Sigmoid colon (tissue), 7 donors: Measurements from ENCODE around the gene SH3TC1. TPM values are rescaled to one million over a fixed set of nuclear protein-coding genes. Genes with fewer than 3 reads are reported as not detected.

Experiments
- DNase-seq: peaks from one replicate; pipeline ENCODE4 v3.0.0-alpha.2; 2019
- H3K27ac ChIP-seq, 4 donors: fragments of 200-600 bp; sonication (generic); one replicate each; pipeline ENCODE4 v1.5.1; 2016 to 2019; ENCODE audit warnings: mild to moderate bottlenecking in 1 of 4
- H3K27me3 ChIP-seq, 3 donors: fragments of 200-600 bp; sonication (generic); one replicate each; pipeline ENCODE4 v1.5.1; 2019; ENCODE audit warnings: mild to moderate bottlenecking in 1 of 3
- H3K36me3 ChIP-seq, 4 donors: fragments of 200-600 bp; sonication (generic); one replicate each; pipeline ENCODE4 v1.5.1; 2016 to 2019
- H3K4me1 ChIP-seq, 4 donors: fragments of 200-600 bp; sonication (generic); one replicate each; pipeline ENCODE4 v1.5.1; 2017 to 2019
- H3K4me3 ChIP-seq, 4 donors: fragments of 200-600 bp; sonication (generic); one replicate each; pipeline ENCODE4 v1.5.1; 2017 to 2019; ENCODE audit warnings: mild to moderate bottlenecking in 2 of 4, moderate library complexity in 1 of 4
- H3K9me3 ChIP-seq, 4 donors: fragments of 200-600 bp in 3 of 4; sonication (generic) in 3 of 4; one replicate each; pipeline versions ENCODE4 v1.5.1 to v1.6.1; 2013 to 2019
- EP300 ChIP-seq, 4 donors: sonication (generic); formaldehyde crosslinking; IDR thresholded peaks; one replicate each; pipeline ENCODE4 v1.6.1; 2017; ENCODE audit warnings: antibody characterized with exemption in 4 of 4
- POLR2A ChIP-seq, 2 donors: fragments of 450-650 bp; IDR thresholded peaks; one replicate each; pipeline ENCODE4 v1.6.1; 2016; ENCODE audit warnings: antibody characterized with exemption in 2 of 2, mild to moderate bottlenecking in 2 of 2, moderate library complexity in 2 of 2
- POLR2AphosphoS5 ChIP-seq, 4 donors: sonication (generic); formaldehyde crosslinking; IDR thresholded peaks; one replicate each; pipeline ENCODE4 v1.6.1; 2017; ENCODE audit warnings: antibody characterized with exemption in 4 of 4
- WGBS, 2 donors: extraction: QIAGEN DNeasy Blood & Tissue Kit; methylation state at CpG; one replicate each; pipeline ENCODE4 v1.1.7; 2013; 5-methylcytosine and 5-hydroxymethylcytosine counted together
- intact Hi-C: fragments of 100-400 bp; cut with DNase I; formaldehyde crosslinking; loops from one replicate; pipeline ENCODE4 v1.15.1; 2023
- polyA plus RNA-seq, 3 donors: library from polyadenylated mRNA; stranded (reverse); fragments of 200-250 nt; gene quantifications; one replicate each; pipeline ENCODE4 v1.2.3, GENCODE V29; 2013
- total RNA-seq, 4 donors: library from RNA; depleted of rRNA; stranded (reverse); fragments of >200 nt; gene quantifications; one replicate each; pipeline ENCODE4 v1.1.0, GENCODE V29; 2016
- TF ChIP-seq, protein P1 (sequence below), 4 experiments: fragments of 450-650 bp in 3 of 4; fragments of 200-600 bp in 1 of 4; IDR thresholded peaks; one replicate each; pipeline ENCODE4 v1.5.1; 2016 to 2019; ENCODE audit warnings: antibody characterized with exemption in 4 of 4, mild to moderate bottlenecking in 3 of 4, moderate library complexity in 2 of 4
- donor health status: healthy with polysubstance abuse.
- donor health status: Bipolar disorder and iron deficiency.
- donor health status: healthy.

Gene SH3TC1
- total and polyA plus RNA-seq, 7 donors = 3.0 to 24.4 (median 7.8) TPM

DNA sequence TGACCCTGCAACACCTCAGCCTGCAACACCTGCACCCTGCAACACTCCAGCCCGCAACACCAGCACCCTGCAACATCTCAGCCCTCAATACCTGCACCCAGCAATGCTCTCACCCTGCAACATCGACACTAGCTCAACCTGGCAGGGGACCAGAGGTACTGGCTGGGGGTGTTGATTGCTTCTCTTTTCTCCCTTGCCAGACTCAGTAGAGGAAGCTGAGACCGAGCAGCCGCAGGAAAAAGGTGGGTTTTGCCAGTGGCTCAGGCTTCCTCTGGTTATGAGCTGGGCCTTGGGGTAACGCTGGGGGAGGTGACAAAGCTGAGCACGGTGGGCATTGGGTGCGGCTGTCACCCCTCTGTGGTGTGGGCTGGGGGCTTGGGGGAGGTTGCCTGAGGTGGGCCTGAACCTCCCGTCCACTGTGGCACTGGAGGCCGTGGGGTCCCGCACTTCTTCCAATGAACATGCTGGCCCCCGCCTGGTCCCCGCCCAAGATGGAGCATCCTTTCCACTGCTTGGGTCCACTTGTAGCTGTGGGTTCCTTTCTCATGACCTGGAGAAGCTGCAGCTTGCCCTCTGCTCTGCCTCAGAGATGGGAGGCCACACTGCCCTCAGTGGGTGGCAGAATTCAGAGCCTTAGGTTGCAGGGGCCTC, 26.0 kb downstream of the SH3TC1 start:
- no peak overlapping the region for H3K4me3 ChIP-seq
- H3K27me3 ChIP-seq = no peaks in the 10 kb centered on the region
- H3K36me3 ChIP-seq = no peaks in the 10 kb centered on the region
- TF ChIP-seq, protein P1, sequence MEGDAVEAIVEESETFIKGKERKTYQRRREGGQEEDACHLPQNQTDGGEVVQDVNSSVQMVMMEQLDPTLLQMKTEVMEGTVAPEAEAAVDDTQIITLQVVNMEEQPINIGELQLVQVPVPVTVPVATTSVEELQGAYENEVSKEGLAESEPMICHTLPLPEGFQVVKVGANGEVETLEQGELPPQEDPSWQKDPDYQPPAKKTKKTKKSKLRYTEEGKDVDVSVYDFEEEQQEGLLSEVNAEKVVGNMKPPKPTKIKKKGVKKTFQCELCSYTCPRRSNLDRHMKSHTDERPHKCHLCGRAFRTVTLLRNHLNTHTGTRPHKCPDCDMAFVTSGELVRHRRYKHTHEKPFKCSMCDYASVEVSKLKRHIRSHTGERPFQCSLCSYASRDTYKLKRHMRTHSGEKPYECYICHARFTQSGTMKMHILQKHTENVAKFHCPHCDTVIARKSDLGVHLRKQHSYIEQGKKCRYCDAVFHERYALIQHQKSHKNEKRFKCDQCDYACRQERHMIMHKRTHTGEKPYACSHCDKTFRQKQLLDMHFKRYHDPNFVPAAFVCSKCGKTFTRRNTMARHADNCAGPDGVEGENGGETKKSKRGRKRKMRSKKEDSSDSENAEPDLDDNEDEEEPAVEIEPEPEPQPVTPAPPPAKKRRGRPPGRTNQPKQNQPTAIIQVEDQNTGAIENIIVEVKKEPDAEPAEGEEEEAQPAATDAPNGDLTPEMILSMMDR (IDR thresholded peaks at IDR 0.05) = no peak
- no peak for TF ChIP-seq POLR2A (IDR thresholded peaks at IDR 0.05)
- no peak for TF ChIP-seq POLR2AphosphoS5 (IDR thresholded peaks at IDR 0.05)
- TF ChIP-seq EP300 (IDR thresholded peaks at IDR 0.05) = no peak
- no peak overlapping the region for H3K27ac ChIP-seq
- no peaks in the 10 kb centered on the region for H3K9me3 ChIP-seq
- intact Hi-C loops = no loop called here
- WGBS, 2 donors = 61 to 91% methylated on average over 12 of the region's 12 CpGs
- H3K4me1 ChIP-seq = peaks cover 0 to 14% (median 11%) of the 10 kb centered on the region in 4 donors
- DNase-seq = no peak

DNA sequence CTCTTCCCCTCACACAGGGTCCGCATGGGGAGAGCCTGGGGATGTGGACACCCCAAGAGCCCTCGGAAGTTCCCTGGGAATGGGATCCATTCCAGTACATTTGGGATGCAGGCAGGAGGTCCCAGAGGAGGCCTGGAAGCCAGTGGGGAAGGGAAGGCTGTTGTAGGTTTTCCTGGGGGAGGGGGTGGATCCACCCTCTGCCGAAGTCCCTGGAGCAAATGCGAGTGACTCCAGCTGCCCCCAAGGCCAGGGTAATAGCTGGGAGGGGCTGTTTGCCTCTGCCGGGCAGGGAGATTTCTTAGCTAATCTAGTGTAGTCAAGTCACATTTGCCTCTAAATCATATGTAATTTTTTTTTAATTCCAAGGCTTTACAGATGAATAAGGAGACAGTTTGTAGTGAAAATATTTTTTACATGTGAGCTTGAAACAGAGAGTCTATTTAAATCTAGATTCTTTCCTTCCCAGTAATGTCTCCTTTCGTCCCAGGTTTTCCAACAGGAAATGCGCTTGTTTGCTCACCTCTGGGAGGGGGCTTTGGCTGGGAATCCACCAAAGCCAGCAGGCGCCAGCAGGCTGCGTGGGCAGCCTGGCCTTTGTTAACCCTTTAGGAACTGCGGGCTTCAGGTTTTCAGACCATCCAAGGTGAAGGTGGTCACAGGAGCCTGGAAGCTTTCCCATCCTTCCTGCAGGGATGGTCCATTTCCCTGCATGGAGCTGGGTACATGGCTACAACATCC, 26.8 kb downstream of the SH3TC1 start:
- TF ChIP-seq POLR2AphosphoS5 (IDR thresholded peaks at IDR 0.05) (no peak), POLR2A (IDR thresholded peaks at IDR 0.05) (no peak), EP300 (IDR thresholded peaks at IDR 0.05) (no peak)
- TF ChIP-seq, protein P1 (IDR thresholded peaks at IDR 0.05) = no peak

DNA sequence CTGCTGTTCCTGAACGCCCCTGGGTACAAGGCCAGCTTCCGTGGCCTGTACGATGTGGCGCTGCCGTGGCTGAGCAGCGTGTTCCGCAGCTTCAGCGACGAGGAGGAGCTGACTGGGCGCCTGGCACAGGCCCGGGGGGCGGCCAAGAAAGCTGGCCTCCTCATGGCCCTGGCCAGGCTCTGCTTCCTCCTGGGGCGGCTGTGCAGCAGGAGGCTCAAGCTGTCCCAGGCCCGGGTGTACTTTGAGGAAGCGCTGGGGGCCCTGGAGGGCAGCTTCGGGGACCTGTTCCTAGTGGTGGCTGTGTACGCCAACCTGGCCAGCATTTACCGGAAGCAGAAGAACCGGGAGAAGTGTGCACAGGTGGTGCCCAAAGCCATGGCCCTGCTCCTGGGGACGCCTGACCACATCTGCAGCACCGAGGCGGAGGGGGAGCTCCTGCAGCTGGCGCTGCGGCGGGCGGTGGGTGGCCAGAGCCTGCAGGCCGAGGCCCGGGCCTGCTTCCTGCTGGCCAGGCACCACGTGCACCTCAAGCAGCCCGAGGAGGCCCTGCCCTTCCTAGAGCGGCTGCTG, 28.2 kb downstream of the SH3TC1 start:
- Histone ChIP-seq H3K9me3 (no peaks in the 10 kb centered on the region), H3K36me3 (no peaks in the 10 kb centered on the region), H3K27me3 (no peaks in the 10 kb centered on the region), H3K27ac (no peak overlapping the region), H3K4me1 (peaks cover 0 to 14% (median 11%) of the 10 kb centered on the region in 4 donors), H3K4me3 (no peak overlapping the region)
- WGBS, 2 donors = 69 to 91% methylated on average over 31 of the region's 31 CpGs
- no peak for TF ChIP-seq POLR2A (IDR thresholded peaks at IDR 0.05)
- no peak for TF ChIP-seq EP300 (IDR thresholded peaks at IDR 0.05)
- TF ChIP-seq, protein P1 (IDR thresholded peaks at IDR 0.05) = no peak
- no peak for TF ChIP-seq POLR2AphosphoS5 (IDR thresholded peaks at IDR 0.05)
- DNase-seq = no peak
- intact Hi-C loops = no loop called here

More for the DNA sequence above, 26.8 kb downstream of the SH3TC1 start:
- DNase-seq = no peak
- 37 to 65% methylated on average over 10 of the region's 10 CpGs for WGBS, 2 donors
- intact Hi-C loops = no loop called here
- no peak overlapping the region for H3K4me3 ChIP-seq
- H3K4me1 ChIP-seq = peaks cover 0 to 14% (median 11%) of the 10 kb centered on the region in 4 donors
- no peaks in the 10 kb centered on the region for H3K27me3 ChIP-seq
- H3K36me3 ChIP-seq = no peaks in the 10 kb centered on the region
- no peak overlapping the region for H3K27ac ChIP-seq
- no peaks in the 10 kb centered on the region for H3K9me3 ChIP-seq

DNA sequence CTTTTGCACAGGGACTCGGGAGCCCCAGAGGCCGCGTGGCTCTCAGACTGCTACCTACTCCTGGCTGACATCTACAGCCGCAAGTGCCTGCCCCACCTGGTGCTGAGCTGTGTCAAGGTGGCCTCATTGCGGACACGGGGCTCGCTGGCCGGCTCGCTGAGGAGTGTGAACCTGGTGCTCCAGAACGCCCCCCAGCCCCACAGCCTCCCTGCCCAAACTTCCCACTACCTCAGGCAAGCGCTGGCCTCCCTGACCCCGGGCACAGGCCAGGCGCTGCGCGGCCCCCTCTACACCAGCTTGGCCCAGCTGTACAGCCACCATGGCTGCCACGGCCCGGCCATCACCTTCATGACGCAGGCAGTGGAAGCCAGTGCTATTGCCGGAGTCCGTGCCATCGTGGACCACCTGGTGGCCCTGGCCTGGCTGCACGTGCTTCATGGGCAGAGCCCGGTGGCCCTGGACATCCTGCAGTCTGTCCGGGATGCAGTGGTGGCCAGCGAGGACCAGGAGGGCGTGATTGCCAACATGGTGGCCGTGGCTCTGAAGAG, 28.8 kb downstream of the SH3TC1 start:
- TF ChIP-seq, protein P1 (IDR thresholded peaks at IDR 0.05) = no peak
- TF ChIP-seq POLR2A (IDR thresholded peaks at IDR 0.05) (no peak), EP300 (IDR thresholded peaks at IDR 0.05) (no peak), POLR2AphosphoS5 (IDR thresholded peaks at IDR 0.05) (no peak)
- no peaks in the 10 kb centered on the region for H3K27me3 ChIP-seq
- H3K36me3 ChIP-seq = no peaks in the 10 kb centered on the region
- WGBS, 2 donors = 91 to 92% methylated on average over 27 of the region's 27 CpGs
- H3K9me3 ChIP-seq = no peaks in the 10 kb centered on the region
- H3K4me1 ChIP-seq = peaks cover 0 to 14% (median 11%) of the 10 kb centered on the region in 4 donors
- DNase-seq = no peak
- intact Hi-C loops = no loop called here
- H3K27ac ChIP-seq = no peak overlapping the region
- H3K4me3 ChIP-seq = no peak overlapping the region
